EH (cell line): ENCODE data around the gene INPP5D.
A peak's percentile ranks its signal among the peaks of the same experiment; 100 is the strongest.
"Not testable (repeated sequence)": the region's sequence is repeated elsewhere in the genome, so short reads cannot be mapped to it uniquely, and the experiment has no call there.

Experiments
- DNase-seq: peaks from one replicate; pipeline ENCODE4 v3.0.0-alpha.2; 2015; ENCODE audit warnings: low read depth

INPP5D gene

GRCh38 chr2:233117811-233118647 is 57.9 kb downstream of the INPP5D start:
- no peak for DNase-seq

- DNase-seq: no peak
These were observed 58.5 kb downstream of the INPP5D start for GRCh38 chr2:233118648-233119000.

- DNase-seq: no peak
These were observed 59.0 kb downstream of the INPP5D start for GRCh38 chr2:233119123-233119522.

GRCh38 chr2:233119806-233120205 is 59.7 kb downstream of the INPP5D start:
- DNase-seq: no peak

GRCh38 chr2:233120459-233120858 is 60.3 kb downstream of the INPP5D start:
- DNase-seq: no peak

- DNase-seq: no peak
These were observed 61.7 kb downstream of the INPP5D start for GRCh38 chr2:233121856-233122255.

- no peak for DNase-seq
These were observed 62.4 kb downstream of the INPP5D start for GRCh38 chr2:233122541-233122940.

- not testable (repeated sequence) for DNase-seq
These were observed 63.4 kb downstream of the INPP5D start for GRCh38 chr2:233123576-233123975.

GRCh38 chr2:233124421-233125080 is 64.4 kb downstream of the INPP5D start:
- no peak for DNase-seq

GRCh38 chr2:233125455-233126065 is 65.4 kb downstream of the INPP5D start:
- DNase-seq: no peak

GRCh38 chr2:233129351-233129978 is 69.3 kb downstream of the INPP5D start:
- DNase-seq: peak; percentile 4

- no peak for DNase-seq
These were observed 69.9 kb downstream of the INPP5D start for GRCh38 chr2:233130024-233130423.

- DNase-seq: no peak
These were observed 70.4 kb downstream of the INPP5D start for GRCh38 chr2:233130481-233131020.

- no peak for DNase-seq
These were observed 72.0 kb downstream of the INPP5D start for GRCh38 chr2:233131936-233132720.

GRCh38 chr2:233133239-233133638 is 73.1 kb downstream of the INPP5D start:
- DNase-seq: no peak

- DNase-seq: no peak
These were observed 75.3 kb downstream of the INPP5D start for GRCh38 chr2:233135421-233135820.

GRCh38 chr2:233137040-233137439 is 76.9 kb downstream of the INPP5D start:
- DNase-seq: no peak

- DNase-seq: no peak
These were observed 80.0 kb downstream of the INPP5D start for GRCh38 chr2:233140077-233140585.

GRCh38 chr2:233140978-233141377 is 80.8 kb downstream of the INPP5D start:
- no peak for DNase-seq

GRCh38 chr2:233141901-233142300 is 81.8 kb downstream of the INPP5D start:
- DNase-seq: no peak

GRCh38 chr2:233142355-233142897 is 82.3 kb downstream of the INPP5D start:
- no peak for DNase-seq
